Measurements from ENCODE around the gene CYTIP. TPM values are rescaled to one million over a fixed set of nuclear protein-coding genes. Genes with fewer than 3 reads are reported as not detected.
"Not testable (repeated sequence)": the region's sequence is repeated elsewhere in the genome, so short reads cannot be mapped to it uniquely, and the experiment has no call there.

CYTIP gene
- total RNA-seq, 2 donors from 2014 or later: 5.1 to 6.6 TPM

- intact Hi-C loops (cut with DNase I, micrococcal nuclease); ATAC-seq; DNase-seq: not testable (repeated sequence)
These were observed 40.9 kb downstream of the CYTIP start for GRCh38 chr2:157402801-157403485.

- ATAC-seq (peak; percentile 99), DNase-seq (peak in 1 of 2 donors; percentile 35)
- intact Hi-C loops (cut with DNase I, micrococcal nuclease): no loop called here
These were observed 48.1 kb downstream of the CYTIP start for GRCh38 chr2:157395811-157396210.

GRCh38 chr2:157394928-157395327 is 49.0 kb downstream of the CYTIP start:
- ATAC-seq (peak; percentile 49), DNase-seq (no peak)
- intact Hi-C loops (cut with DNase I, micrococcal nuclease): no loop called here

GRCh38 chr2:157393348-157393747 is 50.5 kb downstream of the CYTIP start:
- intact Hi-C loops (cut with DNase I, micrococcal nuclease): no loop called here
- DNase-seq (no peak), ATAC-seq (no peak)

GRCh38 chr2:157388827-157389226 is 55.1 kb downstream of the CYTIP start:
- ATAC-seq (no peak), DNase-seq (no peak)
- intact Hi-C loops (cut with DNase I, micrococcal nuclease): no loop called here

- no peak for DNase-seq
- ATAC-seq: no peak
- intact Hi-C loops (cut with DNase I, micrococcal nuclease): no loop called here
These were observed 57.1 kb downstream of the CYTIP start for GRCh38 chr2:157386747-157387146.

- intact Hi-C loops (cut with DNase I, micrococcal nuclease): no loop called here
- ATAC-seq (no peak), DNase-seq (no peak)
These were observed 57.6 kb downstream of the CYTIP start for GRCh38 chr2:157386247-157386646.

GRCh38 chr2:157377861-157378260 is 66.0 kb downstream of the CYTIP start:
- no peak for ATAC-seq
- intact Hi-C loops (cut with DNase I, micrococcal nuclease): no loop called here
- no peak for DNase-seq

GRCh38 chr2:157376041-157376440 is 67.8 kb downstream of the CYTIP start:
- intact Hi-C loops (cut with DNase I, micrococcal nuclease): no loop called here
- DNase-seq (no peak), ATAC-seq (no peak)

- intact Hi-C loops (cut with DNase I, micrococcal nuclease): no loop called here
- no peak for ATAC-seq
These were observed 68.5 kb downstream of the CYTIP start for GRCh38 chr2:157375384-157375783.

GRCh38 chr2:157368508-157368907 is 75.4 kb downstream of the CYTIP start:
- ATAC-seq; intact Hi-C loops (cut with DNase I, micrococcal nuclease); DNase-seq: not testable (repeated sequence)

More at GRCh38 chr2:157375384-157375783, 68.5 kb downstream of the CYTIP start:
- no peak for DNase-seq

GRCh38 chr2:157367704-157368103 is 76.2 kb downstream of the CYTIP start:
- DNase-seq: no peak
- intact Hi-C loops (cut with DNase I, micrococcal nuclease): no loop called here
- no peak for ATAC-seq

Other genes starting within 250 kb of the CYTIP start
- gene GALNT5, start 186.4 kb downstream of the CYTIP start, total RNA-seq: 10 to 100 TPM; 58.0 to 66.5 TPM
- under 1 TPM in 1 of 2 donors, not detected in 1; 0.11 TPM for gene ERMN, start 118.3 kb downstream of the CYTIP start, total RNA-seq
- 10 to 100 TPM; 14.6 to 15.7 TPM for gene ACVR1C, start 184.8 kb upstream of the CYTIP start, total RNA-seq

Measured in left colon (tissue), 2 donors.